ENCODE data around the gene NTSR1. TPM values are rescaled to one million over a fixed set of nuclear protein-coding genes. Genes with fewer than 3 reads are reported as not detected.

The NTSR1 gene
- total and polyA plus RNA-seq, 8 donors = 0.06 to 15.9 (median 0.28) TPM; not detected in 5

- H3K27me3 ChIP-seq = peaks cover 0 to 71% (median 17%) of the 10 kb centered on the region in 3 donors
- H3K27ac ChIP-seq = no peak overlapping the region
- intact Hi-C loops (cut with DNase I; ENCODE audit: low total_unique reads) = no loop called here
- WGBS, 5 donors = 54 to 71% (median 68%) methylated on average over 19 of the region's 19 CpGs
- no peaks in the 10 kb centered on the region for H3K9me3 ChIP-seq
- no peak for DNase-seq
- H3K4me3 ChIP-seq = no peak overlapping the region
- TF ChIP-seq POLR2AphosphoS5 (IDR thresholded peaks at IDR 0.05) (no peak), POLR2A (IDR thresholded peaks at IDR 0.05) (no peak), CTCF (IDR thresholded peaks at IDR 0.05) (no peak), EP300 (IDR thresholded peaks at IDR 0.05) (no peak)
- H3K36me3 ChIP-seq = no peaks in the 10 kb centered on the region
- peaks cover 0 to 10% (median under 1%) of the 10 kb centered on the region in 4 donors for H3K4me1 ChIP-seq
These were observed 26.7 kb downstream of the NTSR1 start for GRCh38 chr20:62735331-62735821.

GRCh38 chr20:62736026-62736406 lies 27.4 kb downstream of the NTSR1 start:
- 88 to 94% (median 93%) methylated on average over 8 of the region's 8 CpGs for WGBS, 5 donors
- no peaks in the 10 kb centered on the region for H3K9me3 ChIP-seq
- H3K4me1 ChIP-seq = peaks cover 4 to 17% (median 7%) of the 10 kb centered on the region in 4 donors
- no peak overlapping the region for H3K27ac ChIP-seq
- DNase-seq = no peak
- H3K36me3 ChIP-seq = no peaks in the 10 kb centered on the region
- peaks cover 0 to 77% (median 21%) of the 10 kb centered on the region in 3 donors for H3K27me3 ChIP-seq
- TF ChIP-seq POLR2A (IDR thresholded peaks at IDR 0.05) (no peak), POLR2AphosphoS5 (IDR thresholded peaks at IDR 0.05) (no peak), EP300 (IDR thresholded peaks at IDR 0.05) (no peak), CTCF (IDR thresholded peaks at IDR 0.05) (no peak)
- intact Hi-C loops (cut with DNase I; ENCODE audit: low total_unique reads) = no loop called here
- no peak overlapping the region for H3K4me3 ChIP-seq

GRCh38 chr20:62736407-62737071 lies 27.9 kb downstream of the NTSR1 start:
- Histone ChIP-seq H3K4me1 (peaks cover 4 to 22% (median 9%) of the 10 kb centered on the region in 4 donors), H3K4me3 (no peak overlapping the region), H3K27ac (no peak overlapping the region), H3K36me3 (no peaks in the 10 kb centered on the region), H3K9me3 (no peaks in the 10 kb centered on the region), H3K27me3 (peaks cover 0 to 82% (median 22%) of the 10 kb centered on the region in 3 donors)
- TF ChIP-seq POLR2A (IDR thresholded peaks at IDR 0.05) = no peak
- TF ChIP-seq POLR2AphosphoS5 (IDR thresholded peaks at IDR 0.05) = no peak
- no peak for TF ChIP-seq EP300 (IDR thresholded peaks at IDR 0.05)
- TF ChIP-seq CTCF (IDR thresholded peaks at IDR 0.05) = no peak
- DNase-seq = no peak
- WGBS, 5 donors = 79 to 84% (median 81%) methylated on average over 11 to 14 of the region's 14 CpGs
- intact Hi-C loops (cut with DNase I; ENCODE audit: low total_unique reads) = no loop called here

- H3K27me3 ChIP-seq = peaks cover 0 to 90% (median 22%) of the 10 kb centered on the region in 3 donors
- WGBS, 5 donors = 65 to 76% (median 69%) methylated on average over 12 to 20 of the region's 20 CpGs
These were observed 28.7 kb downstream of the NTSR1 start for GRCh38 chr20:62737271-62737811.

More at GRCh38 chr20:62737271-62737811, 28.7 kb downstream of the NTSR1 start:
- no peak overlapping the region for H3K4me3 ChIP-seq
- peaks cover 4 to 24% (median 9%) of the 10 kb centered on the region in 4 donors for H3K4me1 ChIP-seq
- H3K27ac ChIP-seq = no peak overlapping the region
- no peak for DNase-seq
- TF ChIP-seq EP300 (IDR thresholded peaks at IDR 0.05) = no peak
- no peak for TF ChIP-seq POLR2AphosphoS5 (IDR thresholded peaks at IDR 0.05)
- TF ChIP-seq CTCF (IDR thresholded peaks at IDR 0.05) = no peak
- TF ChIP-seq POLR2A (IDR thresholded peaks at IDR 0.05) = no peak
- intact Hi-C loops (cut with DNase I; ENCODE audit: low total_unique reads) = no loop called here
- H3K9me3 ChIP-seq = no peaks in the 10 kb centered on the region
- H3K36me3 ChIP-seq = no peaks in the 10 kb centered on the region
